HepG2 (cell line): Measurements from ENCODE around the gene CLDN5. TPM values are rescaled to one million over a fixed set of nuclear protein-coding genes. Genes with fewer than 3 reads are reported as not detected.

ENCODE experiments used
- ATAC-seq: fragments of 200-7000 bp; cut with Tn5 transposase; 3 replicates; pipeline ENCODE4 v1.9.1; 2020; ENCODE audit warnings: mild to moderate bottlenecking, moderate library complexity
- BruUV-seq: library from RNA; stranded (reverse); fragments of 400-500 nt; replicated peaks from 2 replicates; lab custom pipeline; 2021; lab: Mats Ljungman, UMichigan
- CTCF ChIA-PET: fragments of 300-600 bp; formaldehyde crosslinking; extraction: SDS; loops from one replicate; lab custom pipeline; 2021; ENCODE audit warnings: low total read pairs, inconsistent platforms, low intra/inter-chr PET ratio; lab: Yijun Ruan, JAX
- POLR2A ChIA-PET: fragments of 350-600 bp; sonication (Branson Sonifier 250); formaldehyde crosslinking; loops from one replicate; lab custom pipeline; 2020; ENCODE audit warnings: antibody characterized with exemption, inconsistent platforms; lab: Yijun Ruan, JAX
- DNase-seq: peaks from one replicate; pipeline ENCODE4 v3.0.0-alpha.2; 2015; ENCODE audit warnings: low spot score
- FAIRE-seq: peaks from 3 replicates; lab custom pipeline; 2011; peaks lifted over from hg19 to GRCh38; lab: Jason Lieb, UNC
- H2AFZ ChIP-seq: one replicate; pipeline ENCODE4 v1.6.1; 2011; ENCODE audit warnings: low read length, inconsistent platforms
- H3K27ac ChIP-seq: fragments of 300-600 bp; 3 replicates; pipeline ENCODE4 v1.8.0; 2011; ENCODE audit warnings: mixed run types, mild to moderate bottlenecking, mixed read lengths, low read length, inconsistent platforms; ENCODE audit not compliant: insufficient read depth; ENCODE audit errors: extremely low read length
- H3K27me3 ChIP-seq, 2 experiments: fragments of 200-600 bp in 1 of 2; 2 replicates in 1 of 2; 3 replicates in 1 of 2; pipeline versions ENCODE4 v1.6.0 to v1.8.0; 2011; ENCODE audit warnings: low read length in 2 of 2, mild to moderate bottlenecking in 2 of 2, moderate library complexity in 2 of 2, inconsistent platforms in 1 of 2; ENCODE audit not compliant: insufficient read depth in 2 of 2, control insufficient read depth in 1 of 2
- H3K36me3 ChIP-seq, 2 experiments: fragments of 200-600 bp in 1 of 2; replicated peaks in 1 of 2; 2 replicates in 1 of 2; 3 replicates in 1 of 2; pipeline versions ENCODE4 v1.5.1 to v1.8.0; 2011; ENCODE audit warnings: low read length in 2 of 2, inconsistent platforms in 1 of 2; ENCODE audit not compliant: insufficient read depth in 2 of 2, control insufficient read depth in 1 of 2
- H3K4me1 ChIP-seq: 2 replicates; pipeline ENCODE4 v1.5.1; 2012; ENCODE audit warnings: low read length, inconsistent platforms; ENCODE audit not compliant: insufficient read depth
- H3K4me2 ChIP-seq: 2 replicates; pipeline ENCODE4 v1.6.0; 2011; ENCODE audit warnings: low read depth, low read length, inconsistent platforms
- H3K4me3 ChIP-seq, 3 experiments: fragments of 200-600 bp in 1 of 3; sonication (generic), shearing (Covaris generic) in 1 of 3; replicated peaks in 1 of 3; 2 replicates each; pipeline ENCODE4 v1.5.1; 2011 to 2016; ENCODE audit warnings: low read length in 3 of 3, inconsistent platforms in 2 of 3, low read depth in 2 of 3, mild to moderate bottlenecking in 2 of 3, control low read depth in 1 of 3, mixed read lengths in 1 of 3; ENCODE audit not compliant: insufficient read depth in 1 of 3
- H3K79me2 ChIP-seq: one replicate; pipeline ENCODE4 v1.6.1; 2011; ENCODE audit warnings: low read length, inconsistent platforms; ENCODE audit not compliant: insufficient read depth
- H3K9ac ChIP-seq: 2 replicates; pipeline ENCODE4 v1.6.0; 2011; ENCODE audit warnings: mild to moderate bottlenecking, low read depth, low read length, inconsistent platforms; ENCODE audit not compliant: insufficient read depth
- H3K9me3 ChIP-seq: 2 replicates; pipeline ENCODE4 v1.5.1; 2012; ENCODE audit warnings: mild to moderate bottlenecking, low read length
- H4K20me1 ChIP-seq: 2 replicates; pipeline ENCODE4 v1.6.0; 2011; ENCODE audit warnings: inconsistent platforms, mild to moderate bottlenecking, low read length, moderate library complexity; ENCODE audit not compliant: insufficient read depth
- MLXIP ChIP-seq: sonication (generic); formaldehyde crosslinking; IDR thresholded peaks from 2 replicates; pipeline ENCODE4 v1.9.0; 2021; ENCODE audit warnings: missing genetic modification reagents, borderline replicate concordance
- ZNF350 ChIP-seq: sonication (generic); formaldehyde crosslinking; IDR thresholded peaks from 2 replicates; pipeline ENCODE4 v1.4.0; 2020; ENCODE audit warnings: mild to moderate bottlenecking, low read depth, missing genetic modification reagents, borderline replicate concordance
- WGBS: methylation state at CpG from one replicate; pipeline ENCODE4 v1.1.6; 2017; ENCODE audit warnings: low lambda C conversion rate; 5-methylcytosine and 5-hydroxymethylcytosine counted together
- in situ Hi-C: cut with HindIII; loops from 2 replicates; pipeline ENCODE4 v1.10.0; 2017; ENCODE audit warnings: low pct_unique_long_range_greater_than_20kb; ENCODE audit not compliant: extremely low pct_ligation_motif_present
- intact Hi-C: fragments of 100-400 bp; cut with micrococcal nuclease; formaldehyde crosslinking; loops from one replicate; pipeline ENCODE4 v1.10.0; 2022; ENCODE audit not compliant: unreplicated experiment
- polyA plus RNA-seq, 8 experiments: library from polyadenylated mRNA; depleted of rRNA in 3 of 8; stranded (reverse) in 7 of 8; unstranded in 1 of 8; fragments of >200 nt; fragmentation: Illumina TruSeq in 4 of 8; extraction: Trizol in 4 of 8; gene quantifications; 2 replicates each; pipeline versions ENCODE4 v1.2.1 to v1.2.3, GENCODE V29; 2011 to 2016; ENCODE audit warnings: low read depth in 4 of 8, missing spikeins in 1 of 8, mixed read lengths in 1 of 8; ENCODE audit not compliant: insufficient read depth in 1 of 8
- total RNA-seq, 5 experiments: library from RNA; depleted of rRNA; stranded (reverse); fragments of >200 nt; fragmentation: Illumina TruSeq; extraction: Trizol; gene quantifications; 2 replicates each; pipeline ENCODE4 v1.2.3, GENCODE V29; 2016; ENCODE audit warnings: low read depth in 1 of 5
- TF ChIP-seq, protein P1 (sequence below): sonication (generic); formaldehyde crosslinking; IDR thresholded peaks from 2 replicates; pipeline ENCODE4 v1.4.0; 2020; ENCODE audit warnings: mild to moderate bottlenecking, missing genetic modification reagents

CLDN5 gene
- total and polyA plus RNA-seq, 2 of the 13 experiments (the other 11 are each of a cell fraction or from before 2014, with no cell fraction given) = not detected

- 95% methylated on average over 7 of the region's 7 CpGs for WGBS
- Histone ChIP-seq H3K9me3 (no peaks in the 10 kb centered on the region), H2AFZ (no peak overlapping the region), H3K27ac (no peak overlapping the region), H3K79me2 (no peaks in the 10 kb centered on the region), H3K4me1 (no peaks in the 10 kb centered on the region), H3K36me3 (peaks cover 7 to 48% of the 10 kb centered on the region in 2 experiments), H3K4me3 (no peak overlapping the region), H3K27me3 (no peaks in the 10 kb centered on the region), H3K9ac (no peak overlapping the region)
- ATAC-seq (no peak), FAIRE-seq (no peak)
- in situ Hi-C loops = loop anchor here (10.0 kb wide), 1 partner anchor 56 kb away; no protein-coding TSS in a partner anchor
- BruUV-seq = no TSS peak
- intact Hi-C loops = no loop called here
- POLR2A ChIA-PET = no interaction called here
- TF ChIP-seq ZNF350 (CRISPR knock-in tag) (no peak), MLXIP (CRISPR knock-in tag) (no peak)
- TF ChIP-seq, protein P1, sequence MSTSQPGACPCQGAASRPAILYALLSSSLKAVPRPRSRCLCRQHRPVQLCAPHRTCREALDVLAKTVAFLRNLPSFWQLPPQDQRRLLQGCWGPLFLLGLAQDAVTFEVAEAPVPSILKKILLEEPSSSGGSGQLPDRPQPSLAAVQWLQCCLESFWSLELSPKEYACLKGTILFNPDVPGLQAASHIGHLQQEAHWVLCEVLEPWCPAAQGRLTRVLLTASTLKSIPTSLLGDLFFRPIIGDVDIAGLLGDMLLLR (CRISPR knock-in tag) = no peak
- TF ChIP-seq, all 625 proteins: peak for 0
- Histone ChIP-seq H4K20me1 (no peaks in the 10 kb centered on the region), H3K4me2 (no peak overlapping the region)
- no peak for DNase-seq
- CTCF ChIA-PET = interaction anchor here (0.9 kb wide), 1 partner anchor 141 kb away, joined by 3 read pairs; no protein-coding TSS in a partner anchor
Observed at GRCh38 chr22:19488884-19489843, 35.0 kb downstream of the CLDN5 start.
